H9 (cell line): ENCODE results near the gene TMEM161B. TPM values are rescaled to one million over a fixed set of nuclear protein-coding genes. Genes with fewer than 3 reads are reported as not detected.

Experiments
- DNase-seq: peaks from one replicate; pipeline ENCODE4 v3.0.0-alpha.2; 2017
- H2AFZ ChIP-seq: one replicate; pipeline ENCODE4 v1.6.1; 2013; ENCODE audit warnings: mild to moderate bottlenecking, low read length, control low read depth, moderate library complexity
- H2AK5ac ChIP-seq: 2 replicates; pipeline ENCODE4 v1.6.1; 2013; ENCODE audit warnings: low read length, control low read depth, mixed read lengths; ENCODE audit not compliant: insufficient read length
- H2BK120ac ChIP-seq: one replicate; pipeline ENCODE4 v1.6.1; 2013; ENCODE audit warnings: low read depth, mild to moderate bottlenecking, low read length, control low read depth, inconsistent platforms; ENCODE audit not compliant: poor library complexity, severe bottlenecking
- H2BK12ac ChIP-seq: 2 replicates; pipeline ENCODE4 v1.6.1; 2013; ENCODE audit warnings: low read length, control low read depth, mixed read lengths, low read depth; ENCODE audit not compliant: insufficient read length
- H2BK15ac ChIP-seq: 2 replicates; pipeline ENCODE4 v1.6.1; 2013; ENCODE audit warnings: low read depth, low read length, control low read depth
- H2BK20ac ChIP-seq: one replicate; pipeline ENCODE4 v1.6.1; 2013; ENCODE audit warnings: low read depth, mild to moderate bottlenecking, low read length, control low read depth, inconsistent platforms; ENCODE audit not compliant: poor library complexity, severe bottlenecking
- H2BK5ac ChIP-seq: 2 replicates; pipeline ENCODE4 v1.6.1; 2013; ENCODE audit warnings: low read length, control low read depth, mixed read lengths; ENCODE audit not compliant: insufficient read length
- H3K14ac ChIP-seq: 2 replicates; pipeline ENCODE4 v1.6.1; 2013; ENCODE audit warnings: low read length, control low read depth; ENCODE audit not compliant: insufficient read depth
- H3K18ac ChIP-seq: 2 replicates; pipeline ENCODE4 v1.6.1; 2013; ENCODE audit warnings: low read depth, mild to moderate bottlenecking, mixed read lengths, low read length, control low read depth; ENCODE audit not compliant: insufficient read length
- H3K23ac ChIP-seq: 2 replicates; pipeline ENCODE4 v1.6.1; 2013; ENCODE audit warnings: low read length, control low read depth, mixed read lengths, low read depth; ENCODE audit not compliant: insufficient read length
- H3K23me2 ChIP-seq: 2 replicates; pipeline ENCODE4 v1.6.1; 2013; ENCODE audit warnings: low read depth, mild to moderate bottlenecking, mixed read lengths, low read length, control low read depth; ENCODE audit not compliant: insufficient read length, poor library complexity, severe bottlenecking
- H3K27ac ChIP-seq: 2 replicates; pipeline ENCODE4 v1.5.1; 2013; ENCODE audit warnings: low read length, control low read depth, mixed read lengths, low read depth; ENCODE audit not compliant: insufficient read length
- H3K27me3 ChIP-seq: 2 replicates; pipeline ENCODE4 v1.6.1; 2013; ENCODE audit warnings: low read length, control low read depth, inconsistent platforms; ENCODE audit not compliant: insufficient read depth
- H3K4ac ChIP-seq: 2 replicates; pipeline ENCODE4 v1.6.1; 2013; ENCODE audit warnings: low read depth, mild to moderate bottlenecking, control low read depth, inconsistent platforms, low read length, moderate library complexity
- H3K4me1 ChIP-seq: 2 replicates; pipeline ENCODE4 v1.6.1; 2013; ENCODE audit warnings: low read length, control low read depth, inconsistent platforms; ENCODE audit not compliant: insufficient read depth
- H3K4me2 ChIP-seq: 2 replicates; pipeline ENCODE4 v1.6.1; 2013; ENCODE audit warnings: low read length, control low read depth, mixed read lengths; ENCODE audit not compliant: insufficient read length, insufficient read depth
- H3K56ac ChIP-seq: 2 replicates; pipeline ENCODE4 v1.6.1; 2013; ENCODE audit warnings: low read depth, mild to moderate bottlenecking, mixed read lengths, low read length, control low read depth; ENCODE audit not compliant: insufficient read length
- H3K79me1 ChIP-seq: 2 replicates; pipeline ENCODE4 v1.6.1; 2013; ENCODE audit warnings: low read depth, mild to moderate bottlenecking, moderate library complexity, low read length, control low read depth, inconsistent platforms; ENCODE audit not compliant: insufficient read depth, poor library complexity, severe bottlenecking
- H3K79me2 ChIP-seq: 2 replicates; pipeline ENCODE4 v1.6.1; 2013; ENCODE audit warnings: low read length, control low read depth, inconsistent platforms; ENCODE audit not compliant: insufficient read depth
- H3K9ac ChIP-seq: 2 replicates; pipeline ENCODE4 v1.6.1; 2013; ENCODE audit warnings: low read length, control low read depth, mixed read lengths; ENCODE audit not compliant: insufficient read length; ENCODE audit errors: extremely low read depth
- H3K9me3 ChIP-seq: one replicate; pipeline ENCODE4 v1.6.1; 2013; ENCODE audit warnings: low read depth, low read length, inconsistent platforms; ENCODE audit not compliant: control insufficient read depth
- H3T11ph ChIP-seq: one replicate; pipeline ENCODE4 v1.6.1; 2013; ENCODE audit warnings: mild to moderate bottlenecking, low read length, control low read depth, inconsistent platforms
- H4K20me1 ChIP-seq: one replicate; pipeline ENCODE4 v1.6.1; 2013; ENCODE audit not compliant: control insufficient read depth, insufficient read length, insufficient read depth
- H4K5ac ChIP-seq: 2 replicates; pipeline ENCODE4 v1.6.1; 2013; ENCODE audit warnings: low read depth, mild to moderate bottlenecking, mixed read lengths, low read length, control low read depth; ENCODE audit not compliant: insufficient read length
- H4K8ac ChIP-seq: replicated peaks from 2 replicates; pipeline ENCODE4 v1.6.1; 2013; ENCODE audit warnings: low read length, control low read depth, mixed read lengths, low read depth; ENCODE audit not compliant: insufficient read length
- H4K91ac ChIP-seq: 2 replicates; pipeline ENCODE4 v1.6.1; 2013; ENCODE audit warnings: low read depth, mild to moderate bottlenecking, moderate library complexity, mixed read lengths, low read length, control low read depth; ENCODE audit not compliant: insufficient read length
- H3K27ac Mint-ChIP-seq, 3 experiments: 2 replicates in 2 of 3; 3 replicates in 1 of 3; pipeline ENCODE4 v1.8.0; 2020 to 2021; ENCODE audit warnings: mixed read lengths in 3 of 3, mild to moderate bottlenecking in 1 of 3, moderate library complexity in 1 of 3
- H3K27me3 Mint-ChIP-seq: 2 replicates; pipeline ENCODE4 v1.8.0; 2021; ENCODE audit warnings: low read depth, mild to moderate bottlenecking, moderate library complexity, mixed read lengths
- H3K36me3 Mint-ChIP-seq, 3 experiments: 2 replicates in 2 of 3; 3 replicates in 1 of 3; pipeline ENCODE4 v1.8.0; 2020 to 2021; ENCODE audit warnings: low read depth in 3 of 3, mixed read lengths in 3 of 3; ENCODE audit not compliant: insufficient read depth in 1 of 3
- H3K4me1 Mint-ChIP-seq, 2 experiments: 2 replicates each; pipeline ENCODE4 v1.8.0; 2020; ENCODE audit warnings: mixed read lengths in 2 of 2
- H3K4me3 Mint-ChIP-seq, 2 experiments: 2 replicates in 1 of 2; 3 replicates in 1 of 2; pipeline ENCODE4 v1.8.0; 2020 to 2021; ENCODE audit warnings: mild to moderate bottlenecking in 2 of 2, mixed read lengths in 2 of 2, moderate library complexity in 1 of 2
- H3K9me3 Mint-ChIP-seq, 2 experiments: 2 replicates in 1 of 2; 3 replicates in 1 of 2; pipeline ENCODE4 v1.8.0; 2020; ENCODE audit warnings: mild to moderate bottlenecking in 2 of 2, mixed read lengths in 2 of 2, moderate library complexity in 1 of 2
- CTCF ChIP-seq: fragments of 200-600 bp; sonication (generic); conservative IDR thresholded peaks from 3 replicates; pipeline ENCODE4 v1.8.0; 2021; ENCODE audit warnings: antibody characterized with exemption, mild to moderate bottlenecking
- WGBS: extraction: QIAGEN DNeasy Blood & Tissue Kit; methylation state at CpG from one replicate; pipeline ENCODE4 v1.1.7; 2013; ENCODE audit warnings: missing lambda C conversion rate, low lambda C conversion rate, mixed read lengths; ENCODE audit not compliant: insufficient read length; ENCODE audit errors: extremely low coverage; 5-methylcytosine and 5-hydroxymethylcytosine counted together
- long read RNA-seq: library from polyadenylated mRNA; unstranded; transcript quantifications from one replicate; pipeline ENCODE4 v2.0.0, GENCODE V29; 2020
- total RNA-seq: library from RNA; stranded (reverse); gene quantifications from 2 replicates; pipeline ENCODE4 v1.2.1, GENCODE V29; 2021

The TMEM161B gene
- total RNA-seq = 14.5 and 17.9 TPM in 2 replicates
- long read RNA-seq, transcript TMEM161B-201 (12 exons, 2,594 nt) = major isoform, 10 of 35 reads
- long read RNA-seq, partial matches to known transcripts = 4 of 35 reads
- long read RNA-seq, other reads (novel, unspliced or antisense) = 20 of 35 reads

DNA sequence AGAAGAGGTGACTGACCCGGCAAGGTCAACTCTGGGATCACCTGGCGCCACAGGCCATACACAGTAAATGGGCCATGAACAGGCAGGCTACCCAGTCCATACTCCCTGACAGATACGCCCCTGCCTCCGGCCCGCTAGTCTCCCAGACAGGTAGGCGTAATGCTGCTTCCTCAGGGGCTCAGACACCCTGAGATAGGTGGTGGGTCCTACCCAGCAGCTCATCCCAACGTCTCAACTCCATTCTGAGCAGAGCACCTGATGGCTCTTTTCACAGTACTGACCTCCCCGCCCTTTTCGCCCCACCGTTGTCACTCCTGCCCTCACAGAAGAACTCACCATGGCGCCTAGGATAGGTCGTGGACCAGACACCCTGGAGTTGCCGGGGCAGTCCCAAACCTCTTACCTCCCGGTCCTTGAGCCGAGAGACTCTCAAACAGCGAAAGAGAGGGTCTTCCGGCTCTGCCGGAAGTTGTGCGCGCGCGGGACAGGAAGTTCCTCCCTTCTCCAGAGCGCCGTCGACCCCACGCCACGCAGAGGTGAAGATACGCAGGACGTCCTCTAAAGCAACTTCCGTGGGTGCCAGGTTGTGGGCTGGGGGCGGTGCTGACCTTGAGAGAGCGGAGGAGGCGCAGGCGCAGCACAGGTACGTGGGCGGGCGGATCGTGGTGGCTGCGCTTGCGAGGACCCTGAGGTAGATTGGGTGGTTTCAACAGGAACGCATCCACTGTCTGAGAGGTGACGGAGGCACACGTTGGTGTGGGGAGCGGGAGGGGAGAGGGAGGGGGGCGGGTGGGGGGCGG, at the start of gene TMEM161B:
TSS of gene TMEM161B (minus strand) at position 461 of the 800 bp plus-strand sequence. CDS start at position 339, 122 bp downstream.
- H3K56ac ChIP-seq = no peak within 1 kb of the TSS
- H2BK15ac ChIP-seq = no peak within 1 kb of the TSS
- no peak within 1 kb of the TSS for H2BK20ac ChIP-seq
- no peak within 1 kb of the TSS for H2BK120ac ChIP-seq
- H3K4me1 ChIP-seq = no peaks in the 10 kb centered on the region
- no peaks in the 10 kb centered on the region for H4K20me1 ChIP-seq
- peak within 1 kb of the TSS; percentile 100 for H3K4me2 ChIP-seq
- H3K36me3 Mint-ChIP-seq = peaks cover 33 to 57% (median 55%) of the 10 kb centered on the region in 3 experiments
- DNase-seq = peak; percentile 85
- H3K27me3 ChIP-seq = no peaks in the 10 kb centered on the region
- peaks cover 9% of the 10 kb centered on the region for H3K9me3 ChIP-seq
- no peak within 1 kb of the TSS for H2AK5ac ChIP-seq
- peaks cover 23 to 24% of the 10 kb centered on the region in 2 experiments for H3K4me1 Mint-ChIP-seq
- H3K14ac ChIP-seq = peak within 1 kb of the TSS; percentile 80; the same call in 1 of the 2 replicates
- H3K23me2 ChIP-seq = peaks cover 8% of the 10 kb centered on the region
- H3K9ac ChIP-seq = peak within 1 kb of the TSS; percentile 77
- TF ChIP-seq CTCF = no peak
- no peak within 1 kb of the TSS for H4K8ac ChIP-seq
- no peak within 1 kb of the TSS for H2BK5ac ChIP-seq
- H3K79me2 ChIP-seq = peaks cover 12% of the 10 kb centered on the region; the same call in 1 of the 2 replicates
- peak within 1 kb of the TSS; percentile 69 for H3K18ac ChIP-seq
- H3T11ph ChIP-seq = no peak within 1 kb of the TSS
- WGBS = no CpG with 5 or more reads among the region's 46 CpGs
- H3K27ac ChIP-seq = peak within 1 kb of the TSS; percentile 29
- H4K91ac ChIP-seq = no peak within 1 kb of the TSS
- H3K79me1 ChIP-seq = peaks cover 6% of the 10 kb centered on the region
- H4K5ac ChIP-seq = no peak within 1 kb of the TSS
- no peak within 1 kb of the TSS for H3K23ac ChIP-seq
- H2AFZ ChIP-seq = peak within 1 kb of the TSS; percentile 93
- no peaks in the 10 kb centered on the region for H3K27me3 Mint-ChIP-seq
- H3K9me3 Mint-ChIP-seq = peaks cover 22 to 24% of the 10 kb centered on the region in 2 experiments
- H2BK12ac ChIP-seq = no peak within 1 kb of the TSS
- H3K27ac Mint-ChIP-seq = peak within 1 kb of the TSS; percentile 94 to 95 (median 95)
- H3K4ac ChIP-seq = no peak within 1 kb of the TSS
- peak within 1 kb of the TSS; percentile 94 to 95 for H3K4me3 Mint-ChIP-seq
